GM18498 (cell line): ENCODE results near the gene ADGRG2.

Source experiments
- ATAC-seq: cut with Tn5 transposase; IDR thresholded peaks from one replicate; pipeline ENCODE4 v1.9.1; 2021; ENCODE audit warnings: mild to moderate bottlenecking, moderate library complexity; ENCODE audit not compliant: unreplicated experiment

Gene ADGRG2

DNA sequence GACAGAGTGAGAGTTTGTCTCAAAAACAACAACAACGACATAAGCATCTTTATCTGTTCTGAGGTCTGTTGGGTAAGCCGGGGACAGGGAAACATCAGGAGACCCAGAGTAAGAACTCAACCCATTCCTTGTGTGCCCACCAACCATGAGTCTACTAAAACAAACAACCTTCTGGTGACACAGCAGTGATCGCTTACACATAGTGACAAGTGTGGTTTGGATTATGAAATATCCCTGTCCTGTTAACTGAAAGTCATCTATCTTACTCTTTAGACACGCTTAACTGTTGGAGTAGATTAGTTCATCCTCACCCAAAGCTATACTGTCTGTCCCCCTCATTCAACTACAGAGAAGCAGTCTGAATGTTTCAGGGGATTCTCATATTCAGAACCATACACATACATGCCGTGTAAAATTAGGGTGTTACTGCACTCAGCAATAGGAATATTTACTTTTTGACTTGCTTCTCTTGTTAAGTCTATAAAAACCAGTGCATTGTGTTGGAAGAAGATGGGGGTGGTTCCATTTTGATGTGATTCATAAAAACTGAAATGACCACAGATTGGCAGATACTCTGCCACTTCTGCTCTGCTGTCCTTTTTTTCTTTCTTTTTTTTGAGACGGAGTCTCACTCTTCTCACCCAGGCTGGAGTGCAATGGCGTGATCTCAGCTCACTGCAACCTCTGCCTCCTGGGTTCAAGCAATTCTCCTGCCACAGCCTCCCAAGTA, 165.8 kb downstream of the ADGRG2 start:
- ATAC-seq = no peak

DNA sequence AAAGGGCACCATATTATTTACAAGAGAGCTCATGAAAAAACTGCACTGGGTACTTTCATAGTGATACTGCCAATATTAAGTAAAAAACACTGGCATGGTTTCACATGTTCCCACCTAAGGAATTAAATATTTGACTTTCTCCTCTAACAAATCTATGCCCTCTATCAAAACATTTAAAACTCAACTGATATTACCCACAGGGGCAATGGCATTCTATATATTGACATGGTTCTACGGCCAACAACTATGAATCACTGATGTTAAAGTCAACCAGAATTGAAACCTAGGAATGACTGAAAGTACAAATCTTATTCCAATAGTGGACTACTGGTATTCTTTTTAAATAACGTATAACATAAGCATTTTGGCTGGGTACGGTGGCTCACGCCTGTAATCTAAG, 166.6 kb downstream of the ADGRG2 start:
- no peak for ATAC-seq

GRCh38 chrX:18951032-18951431, 171.2 kb downstream of the ADGRG2 start:
- ATAC-seq = no peak

DNA sequence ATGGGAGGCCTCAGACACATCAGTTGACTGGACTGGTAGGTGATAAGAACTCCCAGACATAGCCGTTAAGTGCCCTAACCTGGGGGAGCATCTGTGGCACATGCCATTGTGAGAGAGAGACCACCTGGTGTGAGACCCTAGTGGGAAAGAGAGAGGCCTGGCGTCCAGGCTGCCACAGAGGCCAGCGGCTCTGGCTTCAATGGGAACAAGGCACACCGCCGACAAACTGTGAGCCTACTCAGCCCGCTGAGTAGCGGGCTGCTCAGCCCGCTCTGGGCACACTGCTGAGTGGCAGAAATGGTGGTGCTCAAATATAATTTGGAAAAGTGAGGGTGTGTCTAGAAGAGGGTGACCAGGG, 172.3 kb downstream of the ADGRG2 start:
- no peak for ATAC-seq

GRCh38 chrX:18949291-18949943, 172.9 kb downstream of the ADGRG2 start:
- ATAC-seq = no peak

DNA sequence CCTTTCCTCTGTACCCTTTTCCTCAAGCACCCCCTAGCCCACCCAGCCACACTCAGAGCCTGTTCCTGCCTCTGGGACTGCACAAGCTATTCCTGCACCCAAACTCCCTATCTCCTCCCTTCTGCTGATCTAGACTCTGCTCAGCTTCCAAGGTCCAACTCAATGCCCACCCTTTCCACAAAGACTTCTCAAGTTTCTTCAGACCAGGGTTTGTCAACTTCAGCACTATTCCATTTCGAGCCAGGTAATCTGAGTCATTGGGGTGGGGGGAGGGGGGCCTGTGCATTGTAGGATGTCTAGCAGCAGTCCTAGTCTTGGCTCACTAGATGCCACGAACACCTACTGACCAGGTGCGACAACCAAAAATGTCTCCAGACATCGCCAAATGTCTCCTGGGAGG, 175.7 kb downstream of the ADGRG2 start:
- no peak for ATAC-seq

DNA sequence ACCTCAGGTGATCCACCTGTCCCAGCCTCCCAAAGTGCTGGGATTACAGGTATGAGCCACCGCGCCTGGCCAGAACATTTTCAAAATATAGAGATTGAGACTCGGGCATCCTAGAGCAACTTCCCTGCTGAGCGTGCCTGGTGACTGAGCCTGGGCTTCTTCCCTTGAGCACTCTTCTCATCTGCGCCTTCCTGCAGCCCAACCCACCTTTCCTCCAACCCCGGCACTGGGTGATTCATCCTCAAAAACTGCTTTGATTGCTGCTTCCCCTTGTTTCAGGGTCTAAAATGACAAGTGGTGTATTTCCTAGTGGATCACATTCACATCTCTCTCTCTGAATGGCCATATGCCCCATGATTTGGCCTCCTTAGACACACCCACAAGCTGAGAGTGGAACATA, 176.1 kb downstream of the ADGRG2 start:
- no peak for ATAC-seq

DNA sequence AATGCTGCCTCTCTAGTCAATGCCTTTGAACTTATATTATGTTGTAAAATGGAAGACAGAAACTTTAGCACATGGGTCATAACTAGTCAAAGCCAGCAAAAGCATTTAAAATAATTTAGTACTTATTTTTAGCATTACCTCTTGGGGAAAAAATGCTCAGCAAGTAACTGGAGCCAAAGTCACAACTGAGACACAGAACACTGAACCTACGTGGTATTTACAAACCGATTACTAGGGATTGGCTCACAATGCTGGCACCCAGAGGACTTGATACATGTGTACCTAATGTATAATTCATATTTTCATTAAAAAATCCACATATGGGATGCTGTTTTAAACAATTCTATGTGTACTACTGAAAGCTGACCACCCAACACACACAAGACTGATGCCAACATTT, 176.8 kb downstream of the ADGRG2 start:
- ATAC-seq = no peak

DNA sequence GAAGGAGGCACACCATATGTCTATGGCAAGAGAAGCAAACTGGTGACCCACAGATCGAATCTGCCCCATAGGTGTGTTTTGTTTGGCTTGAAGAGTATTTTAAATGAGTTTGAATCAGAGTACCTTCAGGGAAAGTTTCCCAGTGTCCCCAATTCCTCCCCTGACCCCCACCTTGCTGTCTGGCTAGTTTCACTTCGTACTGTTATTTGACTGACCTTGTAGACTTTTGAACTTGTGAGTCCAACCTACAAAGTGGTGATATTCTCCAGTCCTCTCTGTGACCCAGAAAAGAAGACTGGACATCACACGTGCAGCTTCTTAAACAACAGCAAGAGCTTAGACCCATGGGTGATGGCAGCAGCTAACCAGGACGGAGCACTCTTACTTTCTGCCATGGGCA, 177.8 kb downstream of the ADGRG2 start:
- ATAC-seq = no peak

DNA sequence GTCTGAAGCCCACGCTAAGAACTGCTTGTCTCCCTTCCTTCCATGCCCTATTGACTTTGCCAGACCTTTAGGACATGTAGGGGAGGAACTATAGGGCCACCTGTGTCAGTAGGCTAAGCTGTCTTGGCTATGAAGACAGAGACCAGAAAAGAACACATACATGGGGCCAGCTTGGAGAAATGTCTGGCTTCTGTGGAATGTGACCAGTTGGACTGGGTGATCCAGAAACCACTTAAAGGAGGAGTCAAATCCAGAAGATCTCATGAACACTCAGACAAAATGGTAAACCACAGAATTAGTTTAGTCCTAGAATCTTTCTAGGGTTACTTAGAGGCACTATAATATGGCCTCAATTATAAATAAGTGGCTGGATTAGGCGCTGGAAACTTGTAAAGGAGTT, 180.4 kb downstream of the ADGRG2 start:
- no peak for ATAC-seq
